SK-N-MC (cell line): ENCODE measurements around the gene PITPNC1.

Experiments used
- EZH2 ChIP-seq: fragments of 200-600 bp; sonication (generic); IDR thresholded peaks from one replicate; pipeline ENCODE4 v1.6.1; 2017; ENCODE audit warnings: antibody characterized with exemption
- POLR2AphosphoS5 ChIP-seq: IDR thresholded peaks from 2 replicates; pipeline ENCODE4 v1.6.1; 2012; ENCODE audit warnings: mild to moderate bottlenecking, low read depth, low read length, borderline replicate concordance

DNA sequence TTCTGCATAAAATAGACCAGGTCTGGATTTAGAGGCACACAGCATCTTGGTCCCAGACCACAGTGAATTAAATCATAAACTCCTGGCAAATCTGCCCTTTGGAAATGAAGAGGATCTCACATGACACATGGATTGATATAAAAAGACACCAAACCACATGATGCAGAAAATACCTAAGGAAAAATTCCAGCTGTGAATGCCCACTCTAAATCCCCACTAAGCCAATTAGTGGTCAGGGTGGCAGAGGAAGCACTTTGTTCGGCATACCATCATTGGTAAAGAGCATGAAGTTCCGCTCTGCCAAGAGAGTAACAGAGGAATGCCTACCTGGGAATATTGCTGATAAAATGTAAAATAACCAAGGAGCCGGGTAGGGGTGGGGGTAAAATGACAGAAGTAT lies 308.3 kb downstream of the PITPNC1 start:
- TF ChIP-seq POLR2AphosphoS5 (no peak), EZH2 (no peak)
